ENCODE data around the gene ADAMTS17.
"Not testable (repeated sequence)": the region's sequence is repeated elsewhere in the genome, so short reads cannot be mapped to it uniquely, and the experiment has no call there.

The ADAMTS17 gene

DNA sequence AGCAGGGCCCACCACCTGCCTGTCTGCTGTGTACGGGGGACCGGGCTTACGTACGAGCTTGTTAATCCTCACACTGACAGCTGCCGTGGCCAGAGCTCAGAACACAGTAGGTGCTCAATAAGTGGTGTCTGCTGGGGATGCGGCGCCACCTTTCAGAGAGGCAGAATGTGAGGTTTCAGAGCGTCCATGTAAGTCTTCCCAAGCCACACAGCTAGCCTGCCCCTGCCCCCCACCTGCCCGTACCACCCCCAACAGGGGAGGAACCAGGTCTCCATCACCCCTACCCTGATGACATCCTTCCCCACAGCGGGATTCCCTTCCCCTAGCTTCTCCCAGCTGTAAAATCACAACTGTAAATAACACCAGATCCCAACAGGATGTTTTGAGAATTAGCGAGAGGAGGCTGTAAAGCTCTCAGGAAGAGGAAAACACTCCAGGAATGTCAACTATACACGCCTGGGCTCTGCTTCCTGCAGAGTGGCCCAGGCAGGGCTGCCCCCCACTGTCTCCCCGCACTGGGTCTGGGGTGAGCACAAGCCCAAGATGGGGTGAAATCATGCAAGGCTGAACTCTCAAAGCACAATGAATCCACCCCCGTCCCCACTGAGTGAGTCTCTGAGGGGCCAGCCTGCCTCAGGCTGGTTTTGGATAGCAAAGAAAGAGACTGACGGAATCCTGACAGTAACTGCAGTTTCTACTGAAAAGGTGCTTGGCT lies 358.4 kb downstream of the ADAMTS17 start:
- DNase-seq = no peak

GRCh38 chr15:99982662-99983061 lies 359.1 kb downstream of the ADAMTS17 start:
- no peak for DNase-seq

- DNase-seq = no peak
These were observed 359.7 kb downstream of the ADAMTS17 start for GRCh38 chr15:99981839-99982658.

DNA sequence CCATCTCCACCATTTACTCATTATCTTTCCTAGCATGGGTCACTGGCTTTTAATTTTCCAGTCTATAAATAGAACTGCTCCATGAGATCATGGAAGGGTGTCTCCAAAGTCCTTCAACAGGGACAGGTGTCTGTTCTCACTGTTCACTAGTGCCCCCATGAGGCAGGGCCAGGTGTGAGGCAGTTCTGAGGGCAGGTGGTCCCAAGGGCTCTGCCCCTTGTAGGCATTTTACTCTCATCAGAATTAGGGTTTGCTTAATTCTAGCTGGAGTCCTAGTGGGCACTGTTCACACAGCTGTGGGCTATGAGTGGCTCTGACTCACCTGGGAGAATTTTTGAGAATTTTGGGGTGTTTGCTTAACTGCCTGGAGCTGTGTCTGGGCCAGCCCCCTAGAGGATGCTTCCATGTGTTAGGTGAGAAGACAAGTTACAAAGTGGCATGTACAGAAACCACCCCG lies 360.6 kb downstream of the ADAMTS17 start:
- no peak for DNase-seq

DNA sequence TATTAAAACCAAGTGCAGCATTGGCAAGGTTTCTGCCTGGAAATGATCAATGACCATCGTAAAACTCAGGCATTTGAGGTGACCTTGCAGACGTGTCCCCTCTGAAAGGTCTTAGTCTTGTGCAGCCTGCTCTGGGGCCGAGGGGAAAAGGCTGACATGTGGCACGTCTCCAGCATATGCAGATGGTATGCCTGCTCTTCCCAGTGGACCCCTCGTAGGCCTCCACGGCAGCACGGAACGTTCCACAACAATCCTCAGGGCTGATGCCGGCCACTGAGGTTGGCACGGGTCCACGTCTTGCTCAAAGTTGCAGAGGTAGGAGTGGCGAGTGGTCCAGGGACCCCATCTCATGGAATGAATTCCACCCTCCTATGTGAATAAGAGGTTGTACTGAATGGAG lies 361.0 kb downstream of the ADAMTS17 start:
- DNase-seq = no peak

GRCh38 chr15:99979886-99980285 lies 361.9 kb downstream of the ADAMTS17 start:
- DNase-seq = not testable (repeated sequence)

DNA sequence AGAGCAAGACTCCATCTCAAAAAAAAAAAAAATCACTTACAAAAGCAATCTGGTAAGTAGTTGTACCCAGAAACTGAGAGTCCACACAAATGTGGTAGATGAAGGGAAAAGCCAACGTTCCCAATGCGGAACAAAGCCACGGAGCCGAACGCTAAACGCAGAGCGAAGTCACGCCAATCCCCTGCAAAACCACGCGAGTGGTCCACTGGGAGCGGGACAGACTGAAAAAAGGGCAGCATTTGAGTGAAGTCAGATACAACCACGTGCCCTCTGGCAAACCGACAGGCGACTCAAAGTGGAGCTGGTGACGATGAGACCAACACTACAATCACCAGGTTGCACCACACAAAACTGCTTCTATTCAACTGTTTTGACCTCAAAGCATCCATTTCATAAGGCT lies 362.4 kb downstream of the ADAMTS17 start:
- no peak for DNase-seq

GRCh38 chr15:99978426-99978825 lies 363.3 kb downstream of the ADAMTS17 start:
- no peak for DNase-seq

DNA sequence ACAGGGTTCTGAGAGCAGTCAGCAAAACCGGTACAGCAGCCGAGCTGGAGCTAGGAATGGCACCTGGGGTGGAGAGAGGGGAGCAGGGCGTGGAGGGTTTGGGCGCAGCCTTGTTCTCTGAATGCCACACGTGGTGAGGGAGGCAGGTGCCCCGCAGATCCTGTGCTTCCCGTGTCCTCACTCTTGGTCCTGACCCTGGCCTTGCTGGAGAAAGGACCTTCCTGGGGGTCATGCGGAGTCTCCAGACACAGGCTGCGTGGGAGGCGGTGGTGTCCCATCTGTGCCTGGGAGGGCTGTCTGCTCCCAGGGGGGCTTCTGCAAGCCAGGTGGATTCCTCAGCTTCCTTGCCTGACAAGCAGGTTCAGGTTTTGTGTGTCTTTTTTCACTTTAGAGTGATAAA lies 363.8 kb downstream of the ADAMTS17 start:
- no peak for DNase-seq

- DNase-seq = no peak
These were observed 364.9 kb downstream of the ADAMTS17 start for GRCh38 chr15:99976811-99977271.

DNA sequence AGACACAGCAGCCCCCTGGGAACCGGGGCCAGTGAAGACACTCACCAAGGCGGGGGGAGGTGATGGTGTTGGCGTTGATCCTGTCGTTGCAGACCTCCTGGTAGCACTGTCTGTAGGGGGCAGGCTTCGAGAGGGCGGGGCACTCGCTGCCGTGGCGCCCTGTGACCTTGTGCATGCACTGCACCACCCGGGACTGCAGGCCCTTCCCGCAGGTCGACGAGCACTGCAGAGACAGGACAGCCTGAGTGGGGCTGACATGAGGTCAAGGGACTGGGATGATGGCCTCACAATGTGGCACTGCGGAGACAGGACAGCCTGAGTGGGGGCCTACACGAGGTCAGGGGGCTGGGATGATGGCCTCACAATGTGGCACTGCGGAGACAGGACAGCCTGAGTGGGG lies 365.8 kb downstream of the ADAMTS17 start:
- no peak for DNase-seq

DNA sequence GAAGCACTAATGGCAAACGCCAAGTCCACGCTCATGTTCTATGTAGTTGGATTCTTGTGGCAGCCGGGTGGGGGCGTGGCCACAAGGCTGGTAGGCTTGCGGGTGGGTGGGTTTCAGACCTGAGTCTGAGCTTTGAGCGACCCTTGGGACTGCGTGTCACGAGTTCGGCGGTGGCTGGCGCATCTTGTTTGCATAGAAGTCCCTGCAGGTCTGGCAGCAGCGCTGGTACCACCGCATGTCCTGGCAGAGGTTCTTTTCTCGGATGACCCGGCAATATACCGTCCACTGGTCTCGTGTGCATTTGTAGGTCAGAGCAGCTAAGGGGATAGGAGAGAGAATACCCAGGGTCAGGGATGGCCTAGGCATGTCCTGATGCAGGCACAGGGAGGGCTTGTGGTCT lies 367.5 kb downstream of the ADAMTS17 start:
- DNase-seq = no peak

- no peak for DNase-seq
These were observed 368.4 kb downstream of the ADAMTS17 start for GRCh38 chr15:99973351-99973750.

DNA sequence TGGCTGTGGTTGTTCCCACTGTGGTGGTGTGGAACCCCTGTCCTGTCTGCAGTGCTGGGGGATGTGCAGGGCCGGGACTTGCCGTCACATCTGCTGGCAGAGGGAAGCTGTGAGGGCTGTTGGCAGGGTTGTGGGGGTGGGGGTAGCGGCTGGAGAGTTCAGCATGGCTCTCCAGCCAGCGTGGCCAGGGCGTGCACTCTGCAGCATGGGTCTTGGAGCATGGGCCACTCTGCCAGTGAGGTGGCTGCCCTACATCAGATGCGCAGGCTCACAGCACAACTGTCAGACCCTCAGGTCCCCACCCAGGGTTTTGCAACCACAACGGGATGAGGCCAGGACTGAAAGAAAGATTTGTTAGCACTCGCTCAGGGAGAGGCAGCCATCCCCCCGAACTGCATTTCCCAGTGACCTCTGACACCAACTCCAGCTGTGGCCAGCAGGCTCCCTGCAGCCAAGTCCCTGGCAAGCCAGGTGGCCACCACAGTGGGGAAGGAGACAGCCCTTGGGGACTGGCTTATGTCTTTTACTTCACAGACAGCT lies 370.8 kb downstream of the ADAMTS17 start:
- DNase-seq = no peak

DNA sequence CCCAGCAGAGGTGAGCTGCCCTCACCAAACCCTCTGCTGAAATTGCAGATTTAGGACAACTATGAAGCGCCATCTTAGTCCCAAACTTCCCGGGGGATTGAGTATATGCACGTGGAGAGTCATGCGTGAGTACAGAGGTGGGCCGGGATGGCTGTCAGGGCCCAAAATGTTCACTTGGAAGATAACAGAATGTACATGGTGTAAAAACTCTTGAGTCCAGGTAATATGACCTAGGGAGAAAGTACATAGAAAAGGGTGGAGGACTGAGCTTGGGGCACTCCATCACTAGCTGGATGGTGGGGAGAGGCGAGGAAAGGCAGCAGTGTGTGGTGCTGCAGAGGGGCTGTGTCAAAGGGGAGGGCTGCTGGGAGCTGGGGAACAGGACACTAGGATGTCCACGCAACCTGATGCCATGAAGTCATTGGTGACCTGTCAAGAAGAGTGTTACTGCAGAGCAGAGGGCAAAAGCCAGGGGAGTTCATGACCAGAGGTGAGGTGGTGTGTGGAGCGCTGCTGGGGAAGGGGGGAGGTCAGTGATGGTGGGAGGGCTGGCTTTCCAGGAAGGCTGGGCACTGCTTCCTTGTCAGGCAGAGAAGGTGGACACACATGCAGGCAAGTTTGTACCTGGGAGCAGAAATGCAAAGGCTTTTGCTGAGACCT lies 372.4 kb downstream of the ADAMTS17 start:
- DNase-seq = no peak

DNA sequence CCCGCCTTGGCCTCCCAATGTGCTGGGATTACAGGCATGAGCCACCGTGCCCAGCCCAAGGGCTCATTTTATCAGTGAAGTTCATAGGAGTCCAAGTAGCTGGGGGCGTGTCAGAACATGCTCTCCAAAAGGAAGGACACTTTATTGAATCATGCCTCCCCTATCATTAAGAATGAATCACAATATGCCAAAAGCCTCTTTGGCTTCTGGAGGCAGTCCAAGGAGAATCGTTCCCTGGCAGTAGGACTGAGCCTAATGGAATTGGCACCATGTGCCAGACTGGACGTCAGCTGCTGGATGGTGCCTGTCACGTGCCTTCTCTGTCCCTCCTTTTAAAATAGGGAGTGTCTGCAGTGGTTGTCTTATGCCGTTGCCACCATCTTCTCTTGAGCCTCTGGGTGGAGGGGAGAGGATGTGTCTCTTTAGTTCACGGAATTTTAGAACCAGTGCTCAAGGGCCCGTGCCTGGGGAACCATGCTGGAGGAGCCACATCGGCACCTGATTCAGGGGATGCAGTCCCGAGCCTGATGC lies 373.9 kb downstream of the ADAMTS17 start:
- no peak for DNase-seq

- no peak for DNase-seq
These were observed 375.0 kb downstream of the ADAMTS17 start for GRCh38 chr15:99966815-99967214.

- no peak for DNase-seq
These were observed 376.4 kb downstream of the ADAMTS17 start for GRCh38 chr15:99965376-99965775.

GRCh38 chr15:99963976-99964375 lies 377.8 kb downstream of the ADAMTS17 start:
- no peak for DNase-seq

DNA sequence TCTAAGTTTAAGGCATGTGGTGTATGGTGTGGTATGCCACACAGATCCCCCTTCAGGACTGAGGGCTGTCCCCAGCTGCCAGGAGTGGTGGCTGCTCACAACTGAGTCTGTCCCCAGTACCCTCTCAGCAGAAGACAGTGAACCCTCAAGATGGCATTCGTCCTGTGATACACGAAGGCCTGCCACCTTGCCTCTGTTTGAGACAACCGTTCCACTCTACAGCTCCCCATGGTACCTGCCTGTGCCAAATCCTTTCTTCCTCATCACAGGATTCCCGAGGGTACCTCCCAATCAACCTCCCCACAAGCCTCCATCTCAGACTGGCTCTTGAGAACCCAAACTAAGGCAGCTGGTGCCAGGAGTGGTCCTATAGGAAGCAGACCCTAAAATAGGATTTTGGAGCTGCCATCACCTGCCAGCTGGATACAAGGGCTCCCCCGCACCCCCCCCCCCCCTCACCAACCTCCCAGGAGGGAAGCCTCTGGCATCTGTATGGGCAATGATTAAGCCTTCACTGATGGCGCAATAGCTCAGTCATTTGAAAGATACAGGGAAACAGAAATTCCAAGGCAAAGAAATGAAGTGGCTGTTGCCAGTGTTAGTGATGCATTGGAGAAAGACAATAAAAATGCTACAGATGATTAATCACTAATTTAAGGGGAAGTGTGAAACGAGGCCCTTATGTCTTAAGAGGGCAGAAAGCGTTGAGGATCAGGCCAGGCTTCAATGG lies 378.5 kb downstream of the ADAMTS17 start:
- DNase-seq = no peak

- DNase-seq = no peak
These were observed 379.7 kb downstream of the ADAMTS17 start for GRCh38 chr15:99962006-99962561.
